ENCODE measurements around the gene TAOK1.
A peak's percentile ranks its signal among the peaks of the same experiment; 100 is the strongest.

Gene TAOK1

GRCh38 chr17:29597361-29598172 is 207.4 kb downstream of the TAOK1 start (continued):
- TF ChIP-seq ZNF423 (tag by site-specific recombination; IDR thresholded peaks at IDR 0.05) (peak; percentile 85), FEZF1 (tag by site-specific recombination; IDR thresholded peaks at IDR 0.05) (no peak), ZNF558 (tag by site-specific recombination; IDR thresholded peaks at IDR 0.05) (no peak), ZNF174 (tag by site-specific recombination; IDR thresholded peaks at IDR 0.05) (no peak), ZNF791 (tag by site-specific recombination; IDR thresholded peaks at IDR 0.05) (no peak), ZNF354C (tag by site-specific recombination; IDR thresholded peaks at IDR 0.05; ENCODE audit: borderline replicate concordance, low read depth) (no peak), ZNF544 (tag by site-specific recombination; IDR thresholded peaks at IDR 0.05) (no peak), ZNF623 (tag by site-specific recombination; IDR thresholded peaks at IDR 0.05) (no peak), ZNF785 (tag by site-specific recombination; IDR thresholded peaks at IDR 0.05) (no peak), ZNF76 (tag by site-specific recombination; IDR thresholded peaks at IDR 0.05; ENCODE audit: borderline replicate concordance, low read depth) (peak; percentile 60), ZNF626 (tag by site-specific recombination; IDR thresholded peaks at IDR 0.05) (no peak), ZNF621 (tag by site-specific recombination; IDR thresholded peaks at IDR 0.05) (no peak), ZNF274 (IDR thresholded peaks at IDR 0.05; ENCODE audit: low read length) (no peak), ZNF274 (tag by site-specific recombination; IDR thresholded peaks at IDR 0.05; ENCODE audit: borderline replicate concordance) (no peak), ZNF664 (tag by site-specific recombination; IDR thresholded peaks at IDR 0.05) (no peak), ZNF280C (tag by site-specific recombination; IDR thresholded peaks at IDR 0.05) (no peak), ZSCAN23 (tag by site-specific recombination; IDR thresholded peaks at IDR 0.05) (no peak), ZNF501 (tag by site-specific recombination; IDR thresholded peaks at IDR 0.05) (no peak), SP7 (tag by site-specific recombination; IDR thresholded peaks at IDR 0.05) (0 out of 2 replicates have a peak, but pooled peaks have one; percentile 63), ZNF140 (tag by site-specific recombination; IDR thresholded peaks at IDR 0.05) (no peak), ZNF169 (tag by site-specific recombination; IDR thresholded peaks at IDR 0.05) (no peak), ZNF214 (tag by site-specific recombination; IDR thresholded peaks at IDR 0.05; ENCODE audit: borderline replicate concordance) (no peak), ZNF514 (tag by site-specific recombination; IDR thresholded peaks at IDR 0.05) (no peak), ZNF302 (tag by site-specific recombination; IDR thresholded peaks at IDR 0.05; ENCODE audit: low read depth) (no peak), ZNF404 (tag by site-specific recombination; IDR thresholded peaks at IDR 0.05) (no peak), SP2 (tag by site-specific recombination; IDR thresholded peaks at IDR 0.05) (no peak)
- TF ChIP-seq, protein P1, sequence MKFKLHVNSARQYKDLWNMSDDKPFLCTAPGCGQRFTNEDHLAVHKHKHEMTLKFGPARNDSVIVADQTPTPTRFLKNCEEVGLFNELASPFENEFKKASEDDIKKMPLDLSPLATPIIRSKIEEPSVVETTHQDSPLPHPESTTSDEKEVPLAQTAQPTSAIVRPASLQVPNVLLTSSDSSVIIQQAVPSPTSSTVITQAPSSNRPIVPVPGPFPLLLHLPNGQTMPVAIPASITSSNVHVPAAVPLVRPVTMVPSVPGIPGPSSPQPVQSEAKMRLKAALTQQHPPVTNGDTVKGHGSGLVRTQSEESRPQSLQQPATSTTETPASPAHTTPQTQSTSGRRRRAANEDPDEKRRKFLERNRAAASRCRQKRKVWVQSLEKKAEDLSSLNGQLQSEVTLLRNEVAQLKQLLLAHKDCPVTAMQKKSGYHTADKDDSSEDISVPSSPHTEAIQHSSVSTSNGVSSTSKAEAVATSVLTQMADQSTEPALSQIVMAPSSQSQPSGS (tag by site-specific recombination; IDR thresholded peaks at IDR 0.05; ENCODE audit: low read depth), result no peak
- TF ChIP-seq, protein P2, sequence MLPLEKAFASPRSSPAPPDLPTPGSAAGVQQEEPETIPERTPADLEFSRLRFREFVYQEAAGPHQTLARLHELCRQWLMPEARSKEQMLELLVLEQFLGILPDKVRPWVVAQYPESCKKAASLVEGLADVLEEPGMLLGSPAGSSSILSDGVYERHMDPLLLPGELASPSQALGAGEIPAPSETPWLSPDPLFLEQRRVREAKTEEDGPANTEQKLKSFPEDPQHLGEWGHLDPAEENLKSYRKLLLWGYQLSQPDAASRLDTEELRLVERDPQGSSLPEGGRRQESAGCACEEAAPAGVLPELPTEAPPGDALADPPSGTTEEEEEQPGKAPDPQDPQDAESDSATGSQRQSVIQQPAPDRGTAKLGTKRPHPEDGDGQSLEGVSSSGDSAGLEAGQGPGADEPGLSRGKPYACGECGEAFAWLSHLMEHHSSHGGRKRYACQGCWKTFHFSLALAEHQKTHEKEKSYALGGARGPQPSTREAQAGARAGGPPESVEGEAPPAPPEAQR (tag by site-specific recombination; IDR thresholded peaks at IDR 0.05), result no peak
- TF ChIP-seq, protein P3, sequence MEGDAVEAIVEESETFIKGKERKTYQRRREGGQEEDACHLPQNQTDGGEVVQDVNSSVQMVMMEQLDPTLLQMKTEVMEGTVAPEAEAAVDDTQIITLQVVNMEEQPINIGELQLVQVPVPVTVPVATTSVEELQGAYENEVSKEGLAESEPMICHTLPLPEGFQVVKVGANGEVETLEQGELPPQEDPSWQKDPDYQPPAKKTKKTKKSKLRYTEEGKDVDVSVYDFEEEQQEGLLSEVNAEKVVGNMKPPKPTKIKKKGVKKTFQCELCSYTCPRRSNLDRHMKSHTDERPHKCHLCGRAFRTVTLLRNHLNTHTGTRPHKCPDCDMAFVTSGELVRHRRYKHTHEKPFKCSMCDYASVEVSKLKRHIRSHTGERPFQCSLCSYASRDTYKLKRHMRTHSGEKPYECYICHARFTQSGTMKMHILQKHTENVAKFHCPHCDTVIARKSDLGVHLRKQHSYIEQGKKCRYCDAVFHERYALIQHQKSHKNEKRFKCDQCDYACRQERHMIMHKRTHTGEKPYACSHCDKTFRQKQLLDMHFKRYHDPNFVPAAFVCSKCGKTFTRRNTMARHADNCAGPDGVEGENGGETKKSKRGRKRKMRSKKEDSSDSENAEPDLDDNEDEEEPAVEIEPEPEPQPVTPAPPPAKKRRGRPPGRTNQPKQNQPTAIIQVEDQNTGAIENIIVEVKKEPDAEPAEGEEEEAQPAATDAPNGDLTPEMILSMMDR (tag by site-specific recombination; IDR thresholded peaks at IDR 0.05), result 0 out of 2 replicates have a peak, but pooled peaks have one; percentile 17
- TF ChIP-seq, protein P4, sequence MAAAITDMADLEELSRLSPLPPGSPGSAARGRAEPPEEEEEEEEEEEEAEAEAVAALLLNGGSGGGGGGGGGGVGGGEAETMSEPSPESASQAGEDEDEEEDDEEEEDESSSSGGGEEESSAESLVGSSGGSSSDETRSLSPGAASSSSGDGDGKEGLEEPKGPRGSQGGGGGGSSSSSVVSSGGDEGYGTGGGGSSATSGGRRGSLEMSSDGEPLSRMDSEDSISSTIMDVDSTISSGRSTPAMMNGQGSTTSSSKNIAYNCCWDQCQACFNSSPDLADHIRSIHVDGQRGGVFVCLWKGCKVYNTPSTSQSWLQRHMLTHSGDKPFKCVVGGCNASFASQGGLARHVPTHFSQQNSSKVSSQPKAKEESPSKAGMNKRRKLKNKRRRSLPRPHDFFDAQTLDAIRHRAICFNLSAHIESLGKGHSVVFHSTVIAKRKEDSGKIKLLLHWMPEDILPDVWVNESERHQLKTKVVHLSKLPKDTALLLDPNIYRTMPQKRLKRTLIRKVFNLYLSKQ (tag by site-specific recombination; IDR thresholded peaks at IDR 0.05; ENCODE audit: borderline replicate concordance), result no peak
- TF ChIP-seq, protein P5, sequence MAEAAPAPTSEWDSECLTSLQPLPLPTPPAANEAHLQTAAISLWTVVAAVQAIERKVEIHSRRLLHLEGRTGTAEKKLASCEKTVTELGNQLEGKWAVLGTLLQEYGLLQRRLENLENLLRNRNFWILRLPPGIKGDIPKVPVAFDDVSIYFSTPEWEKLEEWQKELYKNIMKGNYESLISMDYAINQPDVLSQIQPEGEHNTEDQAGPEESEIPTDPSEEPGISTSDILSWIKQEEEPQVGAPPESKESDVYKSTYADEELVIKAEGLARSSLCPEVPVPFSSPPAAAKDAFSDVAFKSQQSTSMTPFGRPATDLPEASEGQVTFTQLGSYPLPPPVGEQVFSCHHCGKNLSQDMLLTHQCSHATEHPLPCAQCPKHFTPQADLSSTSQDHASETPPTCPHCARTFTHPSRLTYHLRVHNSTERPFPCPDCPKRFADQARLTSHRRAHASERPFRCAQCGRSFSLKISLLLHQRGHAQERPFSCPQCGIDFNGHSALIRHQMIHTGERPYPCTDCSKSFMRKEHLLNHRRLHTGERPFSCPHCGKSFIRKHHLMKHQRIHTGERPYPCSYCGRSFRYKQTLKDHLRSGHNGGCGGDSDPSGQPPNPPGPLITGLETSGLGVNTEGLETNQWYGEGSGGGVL (tag by site-specific recombination; IDR thresholded peaks at IDR 0.05), result no peak

Measured in HEK293 (cell line).